OCI-LY1 (cell line): ENCODE results near the gene NDUFA12.

Experiments
- H2AFZ ChIP-seq: fragments of 200-600 bp; sonication (generic), shearing (Covaris generic); 2 replicates; pipeline ENCODE4 v1.6.0; 2014; ENCODE audit warnings: antibody characterized with exemption, mild to moderate bottlenecking, low read length
- H3F3A ChIP-seq: fragments of 200-600 bp; sonication (generic), shearing (Covaris generic); 2 replicates; pipeline ENCODE4 v1.6.0; 2014; ENCODE audit warnings: mild to moderate bottlenecking, antibody characterized with exemption, low read length, moderate library complexity; ENCODE audit not compliant: insufficient read depth
- H3K27ac ChIP-seq: fragments of 200-600 bp; sonication (generic); 2 replicates; pipeline ENCODE4 v1.5.1; 2014; ENCODE audit warnings: low read length, mixed run types, mild to moderate bottlenecking, low read depth; ENCODE audit not compliant: poor library complexity, severe bottlenecking
- H3K27me3 ChIP-seq: fragments of 200-600 bp; sonication (generic); 2 replicates; pipeline ENCODE4 v1.6.0; 2014; ENCODE audit warnings: antibody characterized with exemption, mild to moderate bottlenecking, low read length, moderate library complexity; ENCODE audit not compliant: insufficient read depth
- H3K36me3 ChIP-seq: fragments of 200-600 bp; sonication (generic); 2 replicates; pipeline ENCODE4 v1.6.1; 2014; ENCODE audit warnings: mild to moderate bottlenecking, antibody characterized with exemption, low read length, moderate library complexity, mixed read lengths; ENCODE audit not compliant: insufficient read depth
- H3K4me1 ChIP-seq: fragments of 200-600 bp; sonication (generic); 2 replicates; pipeline ENCODE4 v1.5.1; 2014; ENCODE audit warnings: mild to moderate bottlenecking, low read length, moderate library complexity; ENCODE audit not compliant: insufficient read depth, severe bottlenecking
- H3K4me2 ChIP-seq: fragments of 200-600 bp; sonication (generic), shearing (Covaris generic); 2 replicates; pipeline ENCODE4 v1.6.1; 2014; ENCODE audit warnings: low read length
- H3K4me3 ChIP-seq: fragments of 200-600 bp; sonication (generic); 2 replicates; pipeline ENCODE4 v1.5.1; 2014; ENCODE audit warnings: low read length, low read depth, mild to moderate bottlenecking, mixed read lengths; ENCODE audit not compliant: poor library complexity, severe bottlenecking
- H3K79me2 ChIP-seq: fragments of 200-600 bp; shearing (Covaris generic); 2 replicates; pipeline ENCODE4 v1.6.1; 2016; ENCODE audit warnings: mixed run types, low read length, mixed read lengths; ENCODE audit not compliant: insufficient read depth
- H3K9ac ChIP-seq: fragments of 200-600 bp; sonication (generic), shearing (Covaris generic); 2 replicates; pipeline ENCODE4 v1.6.1; 2014; ENCODE audit warnings: mild to moderate bottlenecking, low read length, mixed read lengths
- H3K9me2 ChIP-seq: fragments of 200-600 bp; sonication (generic), shearing (Covaris generic); 2 replicates; pipeline ENCODE4 v1.6.1; 2014; ENCODE audit warnings: low read depth, mild to moderate bottlenecking, low read length, mixed read lengths
- H3K9me3 ChIP-seq: fragments of 200-600 bp; shearing (Covaris generic); 2 replicates; pipeline ENCODE4 v1.6.1; 2014; ENCODE audit warnings: low read length, mixed read lengths
- H4K20me1 ChIP-seq: fragments of 200-600 bp; sonication (generic), shearing (Covaris generic); 2 replicates; pipeline ENCODE4 v1.6.0; 2016; ENCODE audit warnings: mild to moderate bottlenecking, low read length; ENCODE audit not compliant: insufficient read depth
- CTCF ChIP-seq: fragments of 200-600 bp; sonication (generic), shearing (Covaris generic); IDR thresholded peaks from 2 replicates; pipeline ENCODE4 v1.5.1; 2017; ENCODE audit warnings: mild to moderate bottlenecking, antibody characterized with exemption, low read length, moderate library complexity, mixed read lengths
- EZH2 ChIP-seq: fragments of 200-600 bp; sonication (generic), shearing (Covaris generic); IDR thresholded peaks from 2 replicates; pipeline ENCODE4 v1.8.0; 2017; ENCODE audit warnings: borderline replicate concordance, mixed run types, mild to moderate bottlenecking, antibody characterized with exemption, low read length, moderate library complexity, mixed read lengths

The NDUFA12 gene

GRCh38 chr12:94990222-94990621, 13.3 kb downstream of the NDUFA12 start:
- Histone ChIP-seq H3K4me2 (no peak overlapping the region), H3K9ac (no peak overlapping the region), H3K27ac (no peak overlapping the region), H4K20me1 (no peaks in the 10 kb centered on the region), H3K79me2 (no peaks in the 10 kb centered on the region), H3K4me3 (no peak overlapping the region), H3K27me3 (no peaks in the 10 kb centered on the region), H3K36me3 (peaks cover 41% of the 10 kb centered on the region), H3K9me2 (no peaks in the 10 kb centered on the region), H2AFZ (no peak overlapping the region), H3F3A (no peaks in the 10 kb centered on the region), H3K4me1 (no peaks in the 10 kb centered on the region), H3K9me3 (no peaks in the 10 kb centered on the region)
- no peak for TF ChIP-seq EZH2
- no peak for TF ChIP-seq CTCF

- Histone ChIP-seq H3K4me2 (no peak overlapping the region), H3K9me3 (no peaks in the 10 kb centered on the region), H4K20me1 (no peaks in the 10 kb centered on the region), H2AFZ (no peak overlapping the region), H3K27me3 (no peaks in the 10 kb centered on the region), H3K4me1 (no peaks in the 10 kb centered on the region), H3K9ac (no peak overlapping the region), H3K27ac (no peak overlapping the region), H3K4me3 (no peak overlapping the region), H3F3A (no peaks in the 10 kb centered on the region), H3K36me3 (peaks cover 34% of the 10 kb centered on the region), H3K79me2 (no peaks in the 10 kb centered on the region), H3K9me2 (no peaks in the 10 kb centered on the region)
- TF ChIP-seq CTCF (no peak), EZH2 (no peak)
Observed at GRCh38 chr12:94988471-94988870, 15.0 kb downstream of the NDUFA12 start.

- no peak overlapping the region for H3K9ac ChIP-seq
- no peaks in the 10 kb centered on the region for H4K20me1 ChIP-seq
- no peaks in the 10 kb centered on the region for H3K9me2 ChIP-seq
- peaks cover 37% of the 10 kb centered on the region for H3K36me3 ChIP-seq
- no peak overlapping the region for H3K4me2 ChIP-seq
- TF ChIP-seq EZH2, result no peak
- no peak for TF ChIP-seq CTCF
- no peaks in the 10 kb centered on the region for H3K79me2 ChIP-seq
- H3K9me3 ChIP-seq, result no peaks in the 10 kb centered on the region
- H2AFZ ChIP-seq, result no peak overlapping the region
- H3K27me3 ChIP-seq, result no peaks in the 10 kb centered on the region
- no peak overlapping the region for H3K4me3 ChIP-seq
- H3K4me1 ChIP-seq, result no peaks in the 10 kb centered on the region
- no peak overlapping the region for H3K27ac ChIP-seq
- no peaks in the 10 kb centered on the region for H3F3A ChIP-seq
Observed at GRCh38 chr12:94987801-94988200, 15.7 kb downstream of the NDUFA12 start.
